GM12801 (cell line): ENCODE results near the gene JARID2.

Experiments
- CTCF ChIP-seq: IDR thresholded peaks from one replicate; pipeline ENCODE4 v1.5.1; 2011; ENCODE audit warnings: control low read depth; ENCODE audit not compliant: insufficient read length; ENCODE audit errors: extremely low read depth

The JARID2 gene

GRCh38 chr6:15507221-15507620, 261.4 kb downstream of the JARID2 start:
- TF ChIP-seq CTCF: no peak

GRCh38 chr6:15507746-15508145, 261.9 kb downstream of the JARID2 start:
- TF ChIP-seq CTCF: no peak

GRCh38 chr6:15508441-15508871, 262.6 kb downstream of the JARID2 start:
- no peak for TF ChIP-seq CTCF

- TF ChIP-seq CTCF: no peak
Measured at GRCh38 chr6:15508931-15509330, 263.1 kb downstream of the JARID2 start.

- TF ChIP-seq CTCF: no peak
Measured at GRCh38 chr6:15509335-15509933, 263.6 kb downstream of the JARID2 start.

GRCh38 chr6:15510121-15510520, 264.3 kb downstream of the JARID2 start:
- TF ChIP-seq CTCF: no peak

GRCh38 chr6:15510536-15511247, 264.8 kb downstream of the JARID2 start:
- no peak for TF ChIP-seq CTCF
